PC-9 (cell line): ENCODE measurements around the gene HTRA3. TPM values are rescaled to one million over a fixed set of nuclear protein-coding genes. Genes with fewer than 3 reads are reported as not detected.

Experiments
- BruUV-seq: library from RNA; stranded (reverse); fragments of 400-500 nt; replicated peaks from 2 replicates; lab custom pipeline; 2021; lab: Mats Ljungman, UMichigan
- CTCF ChIA-PET: fragments of 300-600 bp; sonication (Branson Sonifier 250); formaldehyde crosslinking; loops from one replicate; lab custom pipeline; 2022; ENCODE audit warnings: antibody characterized with exemption; lab: Charles Lee
- POLR2A ChIA-PET: fragments of 300-600 bp; sonication (Branson Sonifier 250); formaldehyde crosslinking; loops from one replicate; lab custom pipeline; 2022; ENCODE audit warnings: antibody characterized with exemption; ENCODE audit not compliant: unreplicated experiment; lab: Charles Lee
- DNase-seq, 2 experiments: peaks; one replicate each; pipeline versions ENCODE4 v3.0.0 to v3.0.0-alpha.2; 2015 to 2022; ENCODE audit warnings: mixed read lengths in 1 of 2
- H2AFZ ChIP-seq: fragments of 200-600 bp; sonication (generic); 2 replicates; pipeline ENCODE4 v1.8.1; 2017; ENCODE audit warnings: antibody characterized with exemption
- H3F3A ChIP-seq: fragments of 200-600 bp; sonication (generic); 2 replicates; pipeline ENCODE4 v1.8.1; 2017; ENCODE audit warnings: antibody characterized with exemption, mild to moderate bottlenecking, low read depth; ENCODE audit not compliant: insufficient read depth
- H3K27ac ChIP-seq: fragments of 200-600 bp; sonication (generic); 2 replicates; pipeline ENCODE4 v1.6.1; 2016; ENCODE audit warnings: mixed run types
- H3K27me3 ChIP-seq: fragments of 200-600 bp; sonication (generic); 2 replicates; pipeline ENCODE4 v1.6.1; 2016; ENCODE audit warnings: low read depth, mixed run types; ENCODE audit not compliant: insufficient read depth
- H3K36me3 ChIP-seq: fragments of 200-600 bp; sonication (generic); 2 replicates; pipeline ENCODE4 v1.6.1; 2016; ENCODE audit warnings: low read depth, mixed run types
- H3K4me1 ChIP-seq: fragments of 200-600 bp; sonication (generic); replicated peaks from 2 replicates; pipeline ENCODE4 v1.6.1; 2016; ENCODE audit warnings: mixed run types; ENCODE audit not compliant: insufficient read depth
- H3K4me2 ChIP-seq: fragments of 200-600 bp; sonication (generic); 2 replicates; pipeline ENCODE4 v1.6.1; 2017; ENCODE audit warnings: mixed run types
- H3K4me3 ChIP-seq: fragments of 200-600 bp; sonication (generic); 2 replicates; pipeline ENCODE4 v1.6.1; 2016; ENCODE audit warnings: mixed run types
- H3K79me2 ChIP-seq: fragments of 200-600 bp; sonication (generic); 2 replicates; pipeline ENCODE4 v1.6.1; 2017; ENCODE audit warnings: low read depth, mixed run types
- H3K9me2 ChIP-seq: fragments of 200-600 bp; sonication (generic); 2 replicates; pipeline ENCODE4 v1.8.1; 2017; ENCODE audit warnings: mild to moderate bottlenecking; ENCODE audit not compliant: insufficient read depth
- H3K9me3 ChIP-seq: fragments of 200-600 bp; sonication (generic); 2 replicates; pipeline ENCODE4 v1.8.1; 2016; ENCODE audit warnings: low read depth; ENCODE audit not compliant: insufficient read depth
- H4K20me1 ChIP-seq: fragments of 200-600 bp; sonication (generic); 2 replicates; pipeline ENCODE4 v1.8.1; 2017; ENCODE audit not compliant: insufficient read depth
- CTCF ChIP-seq: fragments of 200-600 bp; sonication (generic); conservative IDR thresholded peaks from 2 replicates; pipeline ENCODE4 v1.6.1; 2017; ENCODE audit warnings: mixed run types, antibody characterized with exemption, mild to moderate bottlenecking, moderate library complexity
- EZH2 ChIP-seq: fragments of 200-600 bp; sonication (generic); IDR thresholded peaks from 2 replicates; pipeline ENCODE4 v1.8.0; 2017; ENCODE audit warnings: antibody characterized with exemption, low read depth
- intact Hi-C: fragments of 100-400 bp; cut with micrococcal nuclease; formaldehyde crosslinking; loops from one replicate; pipeline ENCODE4 v1.10.0; 2022; ENCODE audit not compliant: unreplicated experiment
- total RNA-seq: library from RNA; stranded (reverse); gene quantifications from 2 replicates; pipeline ENCODE4 v1.2.3, GENCODE V29; 2021

HTRA3 gene
- total RNA-seq, 1 experiment from 2014 or later = 14.1 TPM

- intact Hi-C loops = no loop called here
- no TSS peak for BruUV-seq
- POLR2A ChIA-PET = interaction anchor here (0.6 kb wide), 1 partner anchor 432 kb away, joined by 12 read pairs; no protein-coding TSS in a partner anchor
These were observed 26.9 kb downstream of the HTRA3 start for GRCh38 chr4:8296491-8296890.

GRCh38 chr4:8297141-8297601, 27.6 kb downstream of the HTRA3 start:
- no TSS peak for BruUV-seq
- POLR2A ChIA-PET = interaction anchor here (0.6 kb wide), 1 partner anchor 433 kb away, joined by 12 read pairs; no protein-coding TSS in a partner anchor
- TF ChIP-seq EZH2 (no peak), CTCF (no peak)

More at GRCh38 chr4:8296491-8296890, 26.9 kb downstream of the HTRA3 start:
- CTCF ChIA-PET = no interaction called here
- H3K9me2 ChIP-seq = no peaks in the 10 kb centered on the region
- H3K27ac ChIP-seq = no peak overlapping the region
- no peaks in the 10 kb centered on the region for H3K36me3 ChIP-seq
- H3K79me2 ChIP-seq = no peaks in the 10 kb centered on the region
- no peaks in the 10 kb centered on the region for H3K27me3 ChIP-seq
- H2AFZ ChIP-seq = no peak overlapping the region
- TF ChIP-seq EZH2 = no peak
- TF ChIP-seq CTCF = no peak
- H3K4me2 ChIP-seq = no peak overlapping the region
- no peak overlapping the region for H3K4me3 ChIP-seq
- H3K9me3 ChIP-seq = no peaks in the 10 kb centered on the region
- H3K4me1 ChIP-seq = no peaks in the 10 kb centered on the region
- no peaks in the 10 kb centered on the region for H4K20me1 ChIP-seq
- no peak for DNase-seq
- H3F3A ChIP-seq = no peaks in the 10 kb centered on the region

GRCh38 chr4:8297691-8298485, 28.3 kb downstream of the HTRA3 start:
- Histone ChIP-seq H3K4me1 (no peaks in the 10 kb centered on the region), H3K79me2 (no peaks in the 10 kb centered on the region), H3K9me3 (no peaks in the 10 kb centered on the region), H4K20me1 (no peaks in the 10 kb centered on the region), H3K4me2 (no peak overlapping the region), H3K9me2 (no peaks in the 10 kb centered on the region), H3K27ac (no peak overlapping the region), H3K36me3 (no peaks in the 10 kb centered on the region), H3K4me3 (no peak overlapping the region), H3K27me3 (no peaks in the 10 kb centered on the region), H3F3A (no peaks in the 10 kb centered on the region), H2AFZ (no peak overlapping the region)
- intact Hi-C loops = no loop called here
- no peak for TF ChIP-seq CTCF
- no peak for TF ChIP-seq EZH2
- CTCF ChIA-PET = no interaction called here
- no peak for DNase-seq
- POLR2A ChIA-PET = no interaction called here
- BruUV-seq = no TSS peak

More at GRCh38 chr4:8297141-8297601, 27.6 kb downstream of the HTRA3 start:
- Histone ChIP-seq H3K9me3 (no peaks in the 10 kb centered on the region), H3K4me1 (no peaks in the 10 kb centered on the region), H3K79me2 (no peaks in the 10 kb centered on the region), H2AFZ (no peak overlapping the region), H3K4me2 (no peak overlapping the region), H3K4me3 (no peak overlapping the region), H3K9me2 (no peaks in the 10 kb centered on the region), H3K27me3 (no peaks in the 10 kb centered on the region), H3K27ac (no peak overlapping the region), H3K36me3 (no peaks in the 10 kb centered on the region), H4K20me1 (no peaks in the 10 kb centered on the region), H3F3A (no peaks in the 10 kb centered on the region)
- no peak for DNase-seq
- intact Hi-C loops = no loop called here
- CTCF ChIA-PET = no interaction called here
